Panc1 (cell line): ENCODE results near the gene AHI1.

Experiments
- POLR2AphosphoS5 ChIP-seq: IDR thresholded peaks from 2 replicates; pipeline ENCODE4 v1.6.1; 2012; ENCODE audit warnings: mild to moderate bottlenecking, low read depth, low read length, moderate library complexity
- TF ChIP-seq, protein P1 (sequence below): fragments of 450-650 bp; IDR thresholded peaks from 2 replicates; pipeline ENCODE4 v1.5.1; 2017; ENCODE audit warnings: mild to moderate bottlenecking

DNA sequence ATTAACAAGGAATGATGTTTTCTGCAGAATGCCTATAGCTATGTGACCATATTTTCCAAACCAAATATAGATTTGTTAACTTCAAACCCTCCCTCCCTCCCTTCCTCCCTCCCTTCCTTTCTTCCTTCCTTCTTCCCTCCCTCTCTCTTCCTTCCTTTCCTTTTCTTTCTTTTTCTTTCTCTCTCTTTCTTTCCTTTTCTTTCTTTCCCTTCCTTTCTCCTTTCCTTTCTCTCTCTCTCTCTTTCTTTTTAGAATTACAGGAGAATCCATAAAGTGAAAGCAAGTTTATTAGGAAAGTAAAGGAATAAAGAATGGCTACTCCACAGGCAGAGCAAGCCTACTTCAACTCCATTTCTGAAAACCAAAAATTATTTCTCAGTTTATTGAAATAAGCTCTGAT is 153.0 kb downstream of the AHI1 start:
- TF ChIP-seq, protein P1, sequence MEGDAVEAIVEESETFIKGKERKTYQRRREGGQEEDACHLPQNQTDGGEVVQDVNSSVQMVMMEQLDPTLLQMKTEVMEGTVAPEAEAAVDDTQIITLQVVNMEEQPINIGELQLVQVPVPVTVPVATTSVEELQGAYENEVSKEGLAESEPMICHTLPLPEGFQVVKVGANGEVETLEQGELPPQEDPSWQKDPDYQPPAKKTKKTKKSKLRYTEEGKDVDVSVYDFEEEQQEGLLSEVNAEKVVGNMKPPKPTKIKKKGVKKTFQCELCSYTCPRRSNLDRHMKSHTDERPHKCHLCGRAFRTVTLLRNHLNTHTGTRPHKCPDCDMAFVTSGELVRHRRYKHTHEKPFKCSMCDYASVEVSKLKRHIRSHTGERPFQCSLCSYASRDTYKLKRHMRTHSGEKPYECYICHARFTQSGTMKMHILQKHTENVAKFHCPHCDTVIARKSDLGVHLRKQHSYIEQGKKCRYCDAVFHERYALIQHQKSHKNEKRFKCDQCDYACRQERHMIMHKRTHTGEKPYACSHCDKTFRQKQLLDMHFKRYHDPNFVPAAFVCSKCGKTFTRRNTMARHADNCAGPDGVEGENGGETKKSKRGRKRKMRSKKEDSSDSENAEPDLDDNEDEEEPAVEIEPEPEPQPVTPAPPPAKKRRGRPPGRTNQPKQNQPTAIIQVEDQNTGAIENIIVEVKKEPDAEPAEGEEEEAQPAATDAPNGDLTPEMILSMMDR = no peak
- TF ChIP-seq POLR2AphosphoS5 = no peak
